Osteoblast (primary cell): Measurements from ENCODE around the gene PDE4DIP. TPM values are rescaled to one million over a fixed set of nuclear protein-coding genes. Genes with fewer than 3 reads are reported as not detected.
"Not testable (repeated sequence)": the region's sequence is repeated elsewhere in the genome, so short reads cannot be mapped to it uniquely, and the experiment has no call there.

ENCODE experiments used
- DNase-seq: peaks from one replicate; pipeline ENCODE4 v3.0.0; 2011; ENCODE audit warnings: low spot score, mixed read lengths; ENCODE audit not compliant: insufficient read length; ENCODE audit errors: missing footprints
- H2AFZ ChIP-seq: 2 replicates; pipeline ENCODE4 v1.6.0; 2011; ENCODE audit warnings: mild to moderate bottlenecking, low read length
- H3K27ac ChIP-seq: 2 replicates; pipeline ENCODE4 v1.5.1; 2011; ENCODE audit warnings: mild to moderate bottlenecking, low read depth, low read length, moderate library complexity
- H3K27me3 ChIP-seq: 2 replicates; pipeline ENCODE4 v1.6.0; 2012; ENCODE audit warnings: mild to moderate bottlenecking, control low read depth, inconsistent platforms, low read length, moderate library complexity; ENCODE audit not compliant: insufficient read depth
- H3K36me3 ChIP-seq: 2 replicates; pipeline ENCODE4 v1.5.1; 2011; ENCODE audit warnings: mild to moderate bottlenecking, low read length, control low read depth, moderate library complexity; ENCODE audit not compliant: insufficient read depth
- H3K4me1 ChIP-seq: 2 replicates; pipeline ENCODE4 v1.5.1; 2011; ENCODE audit warnings: mild to moderate bottlenecking, low read length, control low read depth, moderate library complexity; ENCODE audit not compliant: insufficient read depth
- H3K4me2 ChIP-seq: 2 replicates; pipeline ENCODE4 v1.6.0; 2011; ENCODE audit warnings: mild to moderate bottlenecking, low read length; ENCODE audit not compliant: insufficient read depth
- H3K4me3 ChIP-seq: fragments of 200-600 bp; sonication (generic); 3 replicates; pipeline ENCODE4 v1.5.1; 2012; ENCODE audit warnings: mild to moderate bottlenecking, low read length, inconsistent platforms; ENCODE audit not compliant: insufficient read depth
- H3K79me2 ChIP-seq: 2 replicates; pipeline ENCODE4 v1.6.0; 2012; ENCODE audit warnings: mild to moderate bottlenecking, low read length, control low read depth, inconsistent platforms; ENCODE audit not compliant: insufficient read depth
- H3K9me3 ChIP-seq: 2 replicates; pipeline ENCODE4 v1.5.1; 2011; ENCODE audit warnings: low read depth, low read length, control low read depth
- H4K20me1 ChIP-seq: 2 replicates; pipeline ENCODE4 v1.6.0; 2012; ENCODE audit warnings: mild to moderate bottlenecking, low read length, control low read depth; ENCODE audit not compliant: insufficient read depth
- total RNA-seq: library from RNA; depleted of rRNA; stranded (reverse); fragments of >200 nt; gene quantifications from 2 replicates; pipeline ENCODE4 v1.2.3, GENCODE V29; 2012

Gene PDE4DIP
- total RNA-seq, 1 donor, result 203 TPM

DNA sequence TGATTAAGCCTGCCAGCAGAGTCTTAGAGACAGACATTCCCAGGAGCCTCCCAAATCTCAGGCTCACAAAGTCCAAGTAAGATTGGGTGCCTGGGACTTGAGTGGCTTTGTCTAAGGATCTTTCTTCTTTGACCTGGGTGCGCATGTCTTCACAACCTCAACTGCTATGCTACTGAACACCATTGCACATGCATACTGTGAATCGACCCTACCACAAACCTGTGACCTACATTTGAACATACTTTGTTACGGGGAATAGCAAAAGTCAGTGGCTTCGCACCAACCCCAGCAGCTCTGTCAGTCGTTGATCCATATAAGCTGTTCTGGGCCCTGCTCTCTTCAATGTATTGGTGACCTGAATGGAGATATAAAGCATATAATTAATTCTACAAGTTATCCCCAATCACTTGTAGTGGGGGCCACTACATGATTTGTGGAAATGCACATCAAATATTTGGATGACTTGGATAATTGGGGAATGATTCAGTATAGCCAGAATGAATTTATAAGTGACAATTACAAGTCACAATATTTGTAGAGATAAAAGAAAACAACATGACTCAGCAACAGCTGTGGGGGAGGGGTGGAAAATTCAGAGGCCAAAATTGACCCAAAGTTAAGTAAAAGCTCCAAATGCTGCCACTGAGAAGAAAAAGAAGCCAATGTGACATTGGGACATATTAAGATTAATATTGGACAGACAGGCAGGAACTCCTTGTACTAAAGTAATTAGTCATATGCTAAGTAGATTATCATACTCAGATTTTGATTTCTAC is 152.4 kb downstream of the PDE4DIP start:
- H3K27ac ChIP-seq, H3K4me3 ChIP-seq, H3K4me2 ChIP-seq, H3K4me1 ChIP-seq, H4K20me1 ChIP-seq, H3K9me3 ChIP-seq, H3K27me3 ChIP-seq, H2AFZ ChIP-seq, H3K36me3 ChIP-seq, H3K79me2 ChIP-seq, DNase-seq: not testable (repeated sequence)

DNA sequence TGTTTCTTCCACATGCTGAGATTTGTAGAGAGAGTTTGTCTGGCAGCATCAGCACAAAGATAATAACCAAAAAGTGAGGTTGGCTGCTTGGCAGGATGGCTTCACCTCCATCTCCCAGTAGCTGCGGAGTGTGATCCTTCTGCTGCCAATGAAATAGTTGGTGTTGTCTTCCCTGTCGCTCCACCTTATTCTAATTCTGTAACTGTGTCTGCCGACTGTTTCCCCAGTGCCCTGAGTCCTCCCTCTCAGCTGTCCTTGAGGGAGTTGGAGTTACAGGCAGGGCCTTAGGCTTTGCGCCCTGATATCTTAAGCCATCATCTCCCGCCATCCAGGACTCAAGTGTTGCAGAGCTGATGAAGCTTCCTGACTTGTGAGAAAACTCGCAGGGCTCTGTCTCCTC is 153.2 kb downstream of the PDE4DIP start:
- DNase-seq, result not testable (repeated sequence)

DNA sequence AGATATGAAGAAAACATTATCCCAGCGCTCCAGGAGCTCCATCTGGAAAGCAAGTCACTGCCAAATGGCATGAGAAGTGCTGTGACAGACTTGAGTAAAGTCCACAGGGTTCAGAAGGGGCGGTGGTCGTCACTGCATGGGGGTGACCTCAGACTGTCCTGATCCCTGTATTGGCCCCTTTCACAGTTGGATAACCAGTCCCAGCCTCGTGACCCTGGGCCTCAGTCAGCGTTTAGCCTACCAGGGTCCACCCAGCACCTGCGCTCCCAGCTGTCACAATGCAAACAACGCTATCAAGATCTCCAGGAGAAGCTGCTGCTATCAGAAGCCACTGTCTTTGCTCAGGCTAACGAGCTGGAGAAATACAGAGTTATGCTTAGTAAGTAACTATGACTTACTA is 158.4 kb downstream of the PDE4DIP start:
- not testable (repeated sequence) for H3K9me3 ChIP-seq, H3K36me3 ChIP-seq, H3K27ac ChIP-seq, H3K27me3 ChIP-seq, DNase-seq, H3K79me2 ChIP-seq, H2AFZ ChIP-seq, H3K4me3 ChIP-seq, H3K4me2 ChIP-seq, H3K4me1 ChIP-seq, H4K20me1 ChIP-seq

More for the DNA sequence above, 153.2 kb downstream of the PDE4DIP start:
- not testable (repeated sequence) for H3K27ac ChIP-seq, H3K27me3 ChIP-seq, H3K9me3 ChIP-seq, H4K20me1 ChIP-seq, H3K36me3 ChIP-seq, H3K4me3 ChIP-seq, H3K79me2 ChIP-seq, H3K4me2 ChIP-seq, H3K4me1 ChIP-seq, H2AFZ ChIP-seq

DNA sequence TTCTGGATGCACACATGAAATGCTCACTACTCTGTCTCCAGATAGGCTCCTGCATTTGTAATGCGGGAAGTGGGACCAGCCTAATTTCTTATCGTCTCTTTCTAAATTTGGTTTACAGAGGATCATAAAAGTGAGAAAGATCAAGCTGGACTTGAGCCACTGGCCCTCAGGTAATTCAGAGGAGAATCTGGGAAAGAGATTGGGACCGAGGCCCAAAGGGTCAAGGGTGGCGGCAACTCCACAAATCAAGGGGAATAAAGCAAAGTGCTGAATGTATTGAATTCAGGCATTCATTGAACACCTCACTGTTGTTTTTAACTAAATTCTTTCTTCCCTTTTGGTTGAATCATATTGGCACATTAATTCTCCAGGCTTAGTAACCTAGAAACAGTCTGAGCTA is 164.1 kb downstream of the PDE4DIP start:
- not testable (repeated sequence) for H4K20me1 ChIP-seq, H3K4me2 ChIP-seq, DNase-seq, H3K27me3 ChIP-seq, H3K4me3 ChIP-seq, H2AFZ ChIP-seq, H3K27ac ChIP-seq, H3K79me2 ChIP-seq, H3K9me3 ChIP-seq, H3K36me3 ChIP-seq, H3K4me1 ChIP-seq

DNA sequence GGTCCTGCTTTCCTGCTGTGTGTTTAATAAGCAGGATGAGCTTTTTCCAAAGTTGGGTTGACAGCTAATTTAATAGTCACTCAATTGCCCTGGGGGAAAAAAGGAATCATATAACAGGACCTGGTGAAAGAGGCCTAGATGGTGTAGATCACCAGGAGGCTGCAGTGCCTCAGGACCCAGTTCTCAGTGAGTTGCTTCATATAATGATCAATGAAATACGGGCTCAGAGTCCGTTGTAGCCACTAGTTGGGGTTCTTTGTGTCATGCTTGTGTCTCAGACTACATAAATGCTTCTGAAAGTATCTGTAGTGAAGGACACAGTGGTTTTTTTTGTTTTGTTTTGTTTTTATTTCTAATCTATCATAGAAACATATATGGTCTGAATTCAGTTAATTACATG is 164.5 kb downstream of the PDE4DIP start:
- not testable (repeated sequence) for H3K36me3 ChIP-seq, H3K9me3 ChIP-seq, H3K27ac ChIP-seq, H3K4me2 ChIP-seq, H3K4me1 ChIP-seq, H4K20me1 ChIP-seq, H2AFZ ChIP-seq, DNase-seq, H3K27me3 ChIP-seq, H3K79me2 ChIP-seq, H3K4me3 ChIP-seq

DNA sequence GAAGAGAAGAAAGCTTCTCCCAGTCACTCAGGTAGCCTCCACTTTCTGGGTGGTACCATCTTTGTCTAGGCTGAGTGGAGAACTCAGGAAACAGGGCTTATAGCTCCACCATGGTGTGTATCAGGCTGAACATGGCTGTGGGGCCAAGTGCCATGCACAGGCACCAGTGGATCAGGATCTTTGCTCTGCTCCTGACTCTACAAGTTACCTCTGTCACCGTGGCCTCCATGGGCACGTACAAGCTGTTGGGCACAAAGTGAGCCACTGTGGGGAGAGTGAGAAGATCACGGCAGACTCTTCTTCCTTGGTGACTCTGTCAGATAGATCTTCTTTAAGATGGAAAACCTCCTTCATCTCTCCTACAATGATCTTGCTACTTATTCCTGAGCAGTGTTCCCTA is 165.5 kb downstream of the PDE4DIP start:
- not testable (repeated sequence) for H2AFZ ChIP-seq, H3K79me2 ChIP-seq, H3K4me3 ChIP-seq, DNase-seq, H3K4me1 ChIP-seq, H3K9me3 ChIP-seq, H3K27me3 ChIP-seq, H3K4me2 ChIP-seq, H3K27ac ChIP-seq, H4K20me1 ChIP-seq, H3K36me3 ChIP-seq

DNA sequence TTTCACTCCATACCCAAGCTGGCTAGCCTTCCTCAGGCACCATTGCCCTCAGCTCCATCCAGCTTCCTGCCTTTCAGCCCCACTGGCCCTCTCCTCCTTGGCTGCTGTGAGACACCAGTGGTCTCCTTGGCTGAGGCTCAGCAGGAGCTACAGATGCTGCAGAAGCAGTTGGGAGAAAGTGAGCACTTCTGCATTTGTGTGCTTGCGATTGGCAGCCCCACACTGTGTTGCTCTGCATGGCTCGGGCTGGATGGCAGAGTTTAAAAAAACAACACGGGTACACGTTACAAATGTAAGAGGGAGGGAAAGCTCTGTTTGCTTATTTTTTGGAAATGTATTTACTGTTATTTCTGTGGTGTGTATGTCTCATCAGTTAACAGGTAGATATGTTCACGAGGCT is 168.4 kb downstream of the PDE4DIP start:
- not testable (repeated sequence) for H3K4me3 ChIP-seq, H3K27ac ChIP-seq, DNase-seq, H3K36me3 ChIP-seq, H3K9me3 ChIP-seq, H3K79me2 ChIP-seq, H3K27me3 ChIP-seq, H2AFZ ChIP-seq, H3K4me1 ChIP-seq, H3K4me2 ChIP-seq, H4K20me1 ChIP-seq

DNA sequence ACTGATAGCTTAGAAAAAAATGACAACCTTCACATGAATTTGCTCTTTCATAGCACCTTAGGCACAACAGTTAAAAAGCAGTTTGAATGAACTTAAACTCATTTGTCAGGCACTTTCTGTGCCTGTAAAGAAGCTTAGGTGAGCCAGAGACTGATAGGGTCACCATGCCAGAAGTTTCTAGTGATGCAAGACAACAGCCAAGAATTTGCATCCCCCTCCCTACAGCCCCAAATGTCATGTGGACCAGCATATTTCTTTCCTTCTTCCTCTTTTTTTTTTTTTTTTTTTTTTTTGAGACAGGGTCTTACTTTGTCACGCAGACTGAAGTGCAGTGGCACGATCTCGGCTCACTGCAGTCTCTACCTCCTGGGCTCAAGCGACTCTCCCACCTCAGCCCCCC is 169.3 kb downstream of the PDE4DIP start:
- H3K4me2 ChIP-seq, DNase-seq, H4K20me1 ChIP-seq, H3K79me2 ChIP-seq, H3K27me3 ChIP-seq, H3K4me1 ChIP-seq, H3K4me3 ChIP-seq, H3K27ac ChIP-seq, H2AFZ ChIP-seq, H3K36me3 ChIP-seq, H3K9me3 ChIP-seq: not testable (repeated sequence)

DNA sequence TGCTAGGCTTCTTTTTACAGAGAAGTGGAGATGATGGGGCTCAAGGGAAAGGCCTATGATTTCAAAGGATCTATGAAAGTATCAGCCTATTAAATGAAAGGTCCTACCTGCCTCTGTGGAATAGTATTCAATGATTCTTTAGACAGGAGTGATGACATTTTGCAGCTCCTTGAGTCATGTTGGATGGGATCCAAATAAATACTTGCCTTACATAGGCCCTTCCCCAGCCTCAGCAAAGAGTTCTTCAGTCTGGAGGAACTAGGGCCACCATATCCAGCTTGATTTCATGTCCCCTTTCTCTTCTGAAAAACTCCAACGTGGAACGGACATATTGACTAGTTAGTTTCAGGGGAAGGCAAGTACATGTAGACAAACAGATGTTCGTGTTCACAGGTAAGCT is 171.3 kb downstream of the PDE4DIP start:
- not testable (repeated sequence) for H3K27me3 ChIP-seq, H3K9me3 ChIP-seq, H3K79me2 ChIP-seq, H3K4me1 ChIP-seq, H4K20me1 ChIP-seq, H2AFZ ChIP-seq, H3K4me3 ChIP-seq, H3K4me2 ChIP-seq, DNase-seq, H3K36me3 ChIP-seq, H3K27ac ChIP-seq
